SIG-M5 (cell line): ENCODE results near the gene BTBD3.

Source experiments
- DNase-seq: peaks from one replicate; lab custom pipeline; 2025; lab: John Stamatoyannopoulos, UW

BTBD3 gene

DNA sequence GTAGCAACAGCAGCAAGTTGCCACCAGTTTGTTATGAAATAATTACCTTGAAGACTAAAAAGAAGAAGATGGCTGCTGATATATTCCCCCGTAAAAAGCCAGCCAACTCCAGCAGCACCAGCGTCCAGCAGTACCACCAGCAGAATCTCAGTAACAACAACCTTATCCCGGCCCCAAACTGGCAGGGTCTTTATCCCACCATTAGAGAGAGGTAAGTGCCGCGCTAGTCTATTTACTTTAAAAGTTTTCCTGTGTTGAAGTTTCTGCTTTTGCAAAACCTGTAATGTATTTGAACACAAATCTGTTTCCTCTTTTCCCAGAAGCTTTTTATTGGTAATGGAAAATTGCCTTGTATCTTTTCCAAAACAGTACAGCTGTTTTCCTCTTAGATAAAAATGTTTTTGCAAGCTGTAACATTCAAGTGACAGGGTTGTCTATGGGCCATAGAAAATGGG, 725 bp downstream of the BTBD3 start:
- no peak for DNase-seq

DNA sequence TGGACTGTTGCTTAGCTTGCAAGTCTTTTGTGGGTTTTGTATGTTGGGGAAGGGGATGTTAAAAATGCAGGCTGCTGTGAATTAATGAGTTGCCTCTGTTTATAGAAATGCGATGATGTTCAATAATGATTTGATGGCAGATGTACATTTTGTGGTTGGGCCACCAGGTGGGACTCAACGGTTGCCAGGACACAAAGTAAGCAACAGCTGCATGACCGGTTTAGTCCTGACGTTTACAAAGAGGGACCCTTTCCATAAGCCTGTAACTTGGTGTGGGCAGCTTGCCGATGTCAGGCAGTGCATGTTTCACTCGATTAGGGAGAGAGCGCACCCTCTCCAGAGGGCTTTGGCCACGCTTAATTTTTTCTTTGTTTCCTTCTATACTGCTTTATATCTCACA, 1.3 kb downstream of the BTBD3 start:
- DNase-seq: no peak

DNA sequence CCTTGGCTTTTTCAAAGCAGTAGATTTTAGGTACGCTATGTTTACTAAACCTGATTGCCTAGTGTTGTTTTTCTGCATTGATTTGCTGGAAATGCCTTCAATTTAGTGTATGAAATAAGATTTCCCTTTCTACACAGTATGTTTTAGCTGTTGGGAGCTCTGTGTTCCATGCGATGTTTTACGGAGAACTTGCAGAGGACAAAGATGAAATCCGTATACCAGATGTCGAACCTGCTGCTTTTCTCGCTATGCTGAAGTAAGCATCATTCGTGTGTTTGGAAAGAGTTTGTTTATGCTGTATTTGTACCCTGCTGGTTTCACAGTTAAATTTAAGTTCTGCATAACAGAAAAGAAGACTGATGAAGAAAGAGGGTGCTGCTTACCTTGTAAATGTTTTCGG, 1.9 kb downstream of the BTBD3 start:
- no peak for DNase-seq

DNA sequence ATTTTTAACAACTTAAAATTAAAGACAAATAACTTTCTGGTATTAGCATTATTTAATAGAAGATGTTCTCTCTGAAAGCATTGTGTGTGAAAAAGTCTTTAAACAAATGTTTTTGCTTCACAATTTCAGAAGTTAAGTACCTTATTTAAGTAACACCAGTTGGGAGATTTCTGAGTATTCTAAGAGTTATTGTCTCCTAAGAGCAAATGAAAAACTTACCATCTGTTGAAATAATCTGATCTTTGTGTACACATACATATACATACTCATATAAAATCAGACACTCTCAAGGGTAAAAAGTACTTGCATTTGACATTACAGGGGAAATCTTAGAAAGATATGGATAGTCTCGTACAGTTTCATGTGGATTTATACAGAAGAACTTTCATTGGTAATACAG, 2.4 kb downstream of the BTBD3 start:
- DNase-seq: no peak

DNA sequence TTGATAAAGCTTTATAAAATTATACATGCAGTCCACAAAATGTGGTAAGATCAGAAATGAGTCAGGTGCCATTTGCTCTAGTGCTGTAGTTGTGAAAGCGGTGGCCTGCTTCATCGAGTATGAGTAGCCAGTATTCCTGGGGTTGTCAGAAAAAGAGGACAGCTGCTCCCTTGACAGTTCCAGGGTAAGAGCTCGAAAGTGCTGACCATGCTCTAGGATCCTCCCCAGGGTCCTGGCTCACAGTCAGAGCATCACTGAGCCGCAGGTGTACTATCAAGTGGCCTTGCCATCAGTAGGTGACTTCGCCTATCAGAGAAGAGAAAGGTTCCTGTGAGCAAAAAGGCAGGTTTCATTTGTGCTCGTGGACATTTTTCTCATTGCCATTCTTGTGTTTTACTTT, 3.6 kb downstream of the BTBD3 start:
- DNase-seq: no peak

DNA sequence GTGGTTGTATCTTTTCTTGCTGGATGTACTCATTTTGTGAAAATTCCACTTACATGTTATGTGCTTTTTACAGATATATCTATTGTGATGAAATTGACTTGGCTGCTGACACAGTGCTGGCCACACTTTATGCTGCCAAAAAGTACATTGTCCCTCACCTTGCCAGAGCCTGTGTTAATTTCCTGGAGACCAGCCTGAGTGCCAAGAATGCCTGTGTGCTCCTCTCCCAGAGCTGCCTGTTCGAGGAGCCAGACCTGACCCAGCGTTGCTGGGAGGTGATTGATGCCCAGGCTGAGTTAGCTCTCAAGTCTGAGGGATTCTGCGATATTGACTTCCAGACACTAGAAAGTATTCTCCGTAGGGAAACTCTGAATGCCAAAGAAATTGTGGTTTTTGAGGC, 4.9 kb downstream of the BTBD3 start:
- DNase-seq: no peak

DNA sequence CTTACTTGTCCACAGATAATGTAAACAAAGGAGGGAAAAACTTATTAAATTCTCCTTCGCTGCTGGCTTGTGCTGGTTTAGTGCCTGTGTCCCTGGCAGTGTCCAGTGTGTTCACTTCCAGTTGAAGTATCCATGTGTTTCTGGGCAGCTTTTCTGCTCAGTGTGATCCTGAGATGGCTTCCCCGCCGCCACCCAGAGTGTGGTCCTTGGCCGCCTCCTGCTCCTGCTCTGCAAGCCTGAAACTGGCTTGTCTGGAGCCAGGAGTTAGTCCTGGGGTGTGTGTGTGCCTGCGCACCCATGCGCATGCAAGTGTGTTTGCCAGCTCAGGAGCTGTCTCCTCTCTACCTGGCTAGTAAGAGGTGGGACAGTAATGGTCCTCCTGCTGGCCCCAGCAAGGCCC, 7.2 kb downstream of the BTBD3 start:
- DNase-seq: no peak

DNA sequence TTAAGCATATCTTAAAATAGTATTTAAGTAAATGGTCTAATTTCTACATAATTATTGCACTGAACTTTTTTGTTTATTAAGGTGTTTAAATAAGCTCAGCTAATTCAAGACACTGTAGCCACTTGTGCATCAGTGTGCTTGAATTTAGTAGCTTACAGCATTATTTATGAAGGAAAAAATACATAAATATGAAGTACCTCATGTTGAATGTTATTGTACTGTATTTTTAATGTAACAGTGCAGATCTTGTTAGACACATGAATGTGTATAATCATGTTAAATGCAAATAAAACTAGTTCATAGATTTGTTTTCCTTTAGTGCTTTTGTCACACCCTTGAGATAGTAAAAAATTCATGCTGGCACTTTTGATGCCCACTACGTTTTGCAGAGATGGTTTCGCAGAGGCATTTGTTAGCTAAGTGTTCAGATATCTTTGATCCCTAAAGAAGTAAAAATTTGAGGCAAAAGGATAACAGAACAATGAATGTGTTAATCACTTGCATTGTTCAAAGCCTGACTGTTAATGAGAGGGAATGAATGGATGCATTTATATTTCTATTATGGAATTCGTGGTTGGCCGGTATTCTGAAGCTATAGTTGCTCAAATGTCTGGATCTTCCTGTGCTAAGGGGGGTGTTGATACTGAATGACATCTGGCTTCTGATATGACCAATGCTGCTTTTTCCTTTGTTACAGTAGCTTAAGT, 8.8 kb downstream of the BTBD3 start:
- DNase-seq: no peak

DNA sequence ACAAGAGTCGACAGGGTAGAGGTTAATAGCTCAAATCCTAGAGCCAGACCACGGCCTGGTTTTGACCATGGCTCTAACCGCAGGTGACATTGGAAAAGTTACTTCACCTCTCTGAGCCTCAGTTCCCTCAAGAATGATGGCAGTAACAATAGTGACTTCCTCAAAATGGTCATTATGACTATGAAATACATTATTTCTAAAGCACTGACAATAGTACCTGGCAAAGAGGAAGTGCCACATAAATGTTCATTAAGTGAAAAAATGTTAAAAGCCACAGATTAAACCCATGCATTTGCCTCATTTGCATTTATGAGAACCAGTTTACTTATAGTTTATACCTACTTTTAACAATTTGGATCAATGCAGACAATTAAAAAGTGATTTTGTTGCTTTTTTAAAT, 12.3 kb downstream of the BTBD3 start:
- DNase-seq: no peak

DNA sequence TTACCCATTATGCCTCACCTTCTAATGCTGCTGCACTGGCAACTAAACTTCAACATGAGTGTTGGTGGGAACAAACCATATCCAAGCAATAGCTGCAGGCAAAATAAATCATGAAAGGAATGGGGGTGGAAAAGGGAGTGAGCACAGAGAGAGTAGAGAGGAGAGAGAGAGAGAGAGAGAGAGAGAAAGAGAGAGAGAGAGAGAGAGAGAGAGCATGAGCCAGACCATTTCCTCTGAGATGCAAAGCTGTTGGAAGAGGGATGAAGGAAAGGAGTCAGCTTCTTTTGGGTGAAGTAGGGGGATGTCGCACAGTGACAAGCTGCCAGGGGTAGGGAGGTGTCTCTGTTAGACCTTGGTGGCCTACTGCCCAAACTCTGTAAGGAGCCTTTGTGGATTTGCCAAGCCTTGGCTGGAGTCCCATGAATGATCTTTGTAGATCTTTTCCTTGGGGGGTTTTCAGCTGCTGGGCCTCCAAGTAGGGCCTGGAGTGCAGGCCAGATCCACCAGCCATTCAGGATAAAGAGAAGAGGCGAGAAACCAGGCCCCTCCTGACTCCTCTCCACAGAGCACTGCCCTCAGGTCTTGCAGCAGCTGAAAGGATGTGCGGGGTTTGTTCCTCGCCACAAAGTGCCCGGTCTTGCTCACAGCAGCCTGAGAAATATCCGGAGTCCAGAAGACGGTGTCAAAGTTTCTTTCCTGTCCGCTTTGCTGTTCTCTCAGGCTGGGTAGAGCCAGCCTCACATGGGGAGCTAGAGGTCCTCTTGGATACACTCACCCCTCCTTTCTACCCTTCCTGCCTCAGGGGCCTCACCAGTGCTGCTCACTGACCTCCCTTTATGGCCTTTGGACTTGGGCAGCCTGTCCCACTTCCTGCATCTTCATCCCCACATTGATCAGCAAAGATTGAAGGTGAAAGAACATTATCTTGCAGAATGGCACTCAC, 17.8 kb downstream of the BTBD3 start:
- no peak for DNase-seq

DNA sequence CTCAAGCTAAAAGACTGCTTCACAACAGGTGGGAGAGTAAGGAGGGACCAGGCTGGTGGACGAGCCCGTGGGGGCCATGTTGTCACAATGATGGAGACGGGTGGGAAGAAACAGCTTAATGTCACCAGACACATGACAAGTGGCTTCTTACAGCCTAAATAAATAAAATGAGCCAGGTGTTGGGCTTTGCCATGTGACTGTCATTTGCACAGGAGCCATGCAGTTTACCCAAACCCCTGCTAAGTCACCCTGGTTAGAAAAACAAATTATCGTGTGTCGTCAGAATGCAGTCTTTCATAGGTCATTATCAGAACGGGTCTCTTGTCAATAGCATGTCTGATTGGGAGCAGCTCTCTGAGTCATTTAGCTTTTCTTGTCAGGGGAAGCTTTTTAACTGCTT, 18.5 kb downstream of the BTBD3 start:
- no peak for DNase-seq

DNA sequence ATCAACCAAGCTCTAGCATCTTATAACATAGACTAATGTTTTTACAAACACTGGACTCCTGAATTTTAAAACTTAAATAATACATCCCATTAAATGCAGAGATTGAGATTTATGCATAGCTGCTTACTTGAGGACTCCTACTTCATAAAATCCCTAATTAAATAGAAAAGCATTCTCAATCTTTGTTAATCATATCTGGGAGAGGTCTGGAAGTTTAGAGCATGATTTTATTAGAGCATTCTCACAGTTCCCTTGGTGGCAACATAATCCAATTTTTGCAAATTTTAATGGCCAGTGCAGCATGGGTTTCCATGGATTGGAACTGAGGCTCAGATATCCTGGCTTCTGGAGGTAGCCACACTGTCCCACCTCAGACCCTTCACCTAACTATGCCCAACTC, 19.5 kb downstream of the BTBD3 start:
- DNase-seq: no peak

DNA sequence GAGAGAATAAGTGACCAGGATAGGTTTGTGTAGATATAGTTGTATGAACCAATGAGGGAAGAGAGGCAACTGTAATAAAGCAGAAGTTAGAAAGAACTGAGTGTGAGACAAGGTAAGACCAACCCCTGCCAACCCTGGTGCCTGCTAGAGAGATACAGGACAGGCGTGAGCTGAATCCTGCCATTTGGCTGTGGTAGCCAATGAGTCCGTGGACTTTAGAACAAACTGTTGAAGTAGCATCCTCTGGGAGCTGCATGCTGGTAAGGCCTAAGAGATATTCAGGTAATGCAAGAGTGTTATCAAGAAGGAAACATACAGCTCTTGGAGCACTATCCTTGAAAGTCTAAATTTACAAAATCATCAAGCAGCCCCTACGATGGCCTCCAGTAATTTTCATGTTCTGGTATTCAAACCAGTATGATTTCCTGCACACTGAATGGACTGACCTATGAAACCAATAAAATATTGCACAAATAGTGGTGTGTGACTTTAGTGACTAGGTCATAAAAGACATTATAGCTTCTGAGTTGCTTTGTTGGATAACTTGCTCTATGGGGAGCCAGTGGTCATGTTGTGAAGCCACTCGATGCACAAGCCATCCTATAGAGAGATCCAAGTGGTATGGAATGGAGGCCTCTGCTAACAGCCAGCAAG, 24.0 kb downstream of the BTBD3 start:
- DNase-seq: no peak

DNA sequence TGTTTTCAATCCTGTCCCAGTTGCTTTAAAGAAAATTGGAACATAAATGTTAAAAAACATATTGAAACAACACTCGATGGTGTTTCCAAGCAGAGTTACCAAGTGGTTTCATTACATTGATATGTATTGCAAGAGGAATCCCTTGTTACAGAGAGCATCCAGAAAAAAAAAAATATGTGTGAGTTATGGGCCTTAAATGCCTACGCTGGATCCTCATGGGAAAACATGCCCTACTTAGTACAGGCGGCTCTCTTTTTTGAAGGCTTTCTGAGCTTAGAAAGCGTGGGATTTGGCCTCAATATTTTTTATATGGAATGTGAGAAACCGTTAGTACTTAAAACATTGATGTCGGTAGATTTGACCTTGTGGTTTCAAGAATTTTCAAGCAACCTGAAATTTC, 26.1 kb downstream of the BTBD3 start:
- no peak for DNase-seq

DNA sequence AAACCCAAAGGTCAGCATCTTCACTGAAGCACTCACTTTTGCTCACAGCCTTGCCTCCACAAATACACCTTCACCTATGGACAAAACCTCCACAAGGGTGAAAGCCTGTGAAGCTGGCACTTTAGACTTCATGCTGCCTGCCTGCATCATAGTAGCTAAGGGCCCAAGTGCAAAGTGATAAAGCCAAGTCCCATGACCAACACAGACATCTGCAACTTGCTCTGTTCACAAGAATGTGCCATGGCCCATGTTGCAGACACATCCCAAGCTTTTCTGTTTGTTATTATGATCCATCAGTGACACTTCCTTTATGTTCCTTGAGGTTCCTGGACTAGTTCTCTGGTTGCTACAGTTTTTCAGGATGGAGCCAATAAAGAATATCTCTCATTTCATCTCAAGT, 31.1 kb downstream of the BTBD3 start:
- no peak for DNase-seq

DNA sequence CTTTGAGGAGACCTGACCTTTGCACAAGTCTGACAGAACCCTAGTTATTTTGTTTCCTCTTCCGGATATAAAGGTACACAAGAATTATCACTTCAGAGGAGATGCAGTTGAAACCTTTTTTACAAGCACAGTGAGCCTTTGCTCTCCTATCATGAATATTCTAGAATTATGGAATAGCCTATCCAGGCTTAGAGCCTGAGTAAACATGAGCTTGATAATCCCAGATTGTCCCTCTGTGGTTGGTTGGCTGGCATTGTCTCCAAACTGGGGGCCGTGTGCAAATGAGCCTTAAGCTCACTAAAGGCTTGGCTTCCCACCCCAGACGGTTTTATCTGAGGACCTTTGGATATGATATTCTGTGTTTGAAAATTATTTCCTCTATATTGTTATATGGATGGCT, 32.0 kb downstream of the BTBD3 start:
- no peak for DNase-seq

DNA sequence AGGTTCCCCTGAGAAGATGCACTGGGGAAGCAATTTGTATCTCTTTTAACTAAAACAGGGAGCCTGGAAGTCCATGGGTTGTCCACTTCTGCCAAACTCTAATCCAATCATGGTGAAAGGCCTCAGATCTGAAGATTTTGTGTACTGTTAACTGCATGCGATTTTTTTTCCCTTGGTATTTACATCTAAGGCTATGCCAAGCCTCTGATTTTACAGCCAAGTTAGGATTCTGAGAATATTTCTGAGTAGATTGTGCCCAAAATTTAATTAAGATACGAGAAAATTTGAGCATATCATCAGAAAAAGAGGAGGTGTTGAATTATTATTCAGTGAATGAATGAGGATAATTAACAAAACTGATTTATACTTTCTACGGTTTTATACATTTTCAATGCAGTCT, 34.0 kb downstream of the BTBD3 start:
- no peak for DNase-seq

DNA sequence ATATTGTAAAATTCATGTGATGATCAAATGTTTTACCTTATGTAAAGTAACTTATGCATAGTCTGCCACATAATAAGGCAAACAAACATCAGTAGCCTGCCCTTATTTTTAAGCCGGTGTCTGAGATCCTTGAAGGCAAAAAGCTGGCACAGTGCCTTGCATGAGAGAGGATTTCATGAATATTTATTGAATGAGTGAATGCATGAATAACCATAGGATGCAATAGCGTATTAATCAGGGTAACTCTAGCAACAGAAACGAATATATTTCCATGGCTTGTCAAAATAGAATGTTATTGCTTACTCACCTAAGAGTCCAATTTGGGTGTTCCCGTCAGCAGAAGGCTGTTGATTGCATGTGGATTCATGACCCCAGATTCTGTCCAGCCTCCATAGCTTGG, 34.9 kb downstream of the BTBD3 start:
- DNase-seq: no peak

DNA sequence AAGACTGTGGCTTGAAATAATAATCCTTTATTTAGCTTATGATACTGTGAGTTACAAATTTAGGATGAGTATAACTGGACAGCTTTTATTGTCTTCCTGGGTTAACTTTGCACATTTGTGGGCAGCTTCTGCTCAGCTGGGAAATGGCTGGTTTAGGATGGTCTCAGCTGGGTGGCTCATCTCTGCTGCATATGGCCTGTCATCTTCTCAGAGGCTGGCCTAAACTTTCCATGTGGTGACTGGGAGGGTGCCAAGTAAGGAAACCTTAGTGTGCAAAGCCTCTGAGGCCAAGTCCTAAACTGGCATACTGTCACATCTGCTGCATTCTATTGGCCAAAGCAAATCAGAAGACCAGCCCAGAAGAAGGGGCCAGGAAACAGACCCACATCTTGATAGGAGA, 40.2 kb downstream of the BTBD3 start:
- no peak for DNase-seq

DNA sequence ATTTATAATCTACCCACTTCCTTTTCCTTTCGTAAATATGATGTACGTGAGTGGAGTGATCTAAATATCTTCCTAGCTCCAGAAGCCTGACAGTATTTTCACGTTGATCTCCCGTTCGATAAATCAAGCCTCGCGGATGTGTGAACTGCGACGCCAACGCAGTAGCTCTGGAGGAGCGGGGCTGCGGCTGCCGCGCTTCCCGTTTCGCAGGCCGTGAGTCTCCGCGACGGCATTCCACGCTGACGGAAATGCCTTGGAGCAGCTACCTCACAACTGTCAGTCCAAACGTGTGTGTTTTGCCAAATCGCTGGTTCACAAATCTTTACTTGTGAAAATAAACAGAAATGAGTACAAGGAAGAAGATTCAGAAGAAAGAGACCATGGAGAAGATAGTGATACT, 41.2 kb downstream of the BTBD3 start:
- DNase-seq: no peak

DNA sequence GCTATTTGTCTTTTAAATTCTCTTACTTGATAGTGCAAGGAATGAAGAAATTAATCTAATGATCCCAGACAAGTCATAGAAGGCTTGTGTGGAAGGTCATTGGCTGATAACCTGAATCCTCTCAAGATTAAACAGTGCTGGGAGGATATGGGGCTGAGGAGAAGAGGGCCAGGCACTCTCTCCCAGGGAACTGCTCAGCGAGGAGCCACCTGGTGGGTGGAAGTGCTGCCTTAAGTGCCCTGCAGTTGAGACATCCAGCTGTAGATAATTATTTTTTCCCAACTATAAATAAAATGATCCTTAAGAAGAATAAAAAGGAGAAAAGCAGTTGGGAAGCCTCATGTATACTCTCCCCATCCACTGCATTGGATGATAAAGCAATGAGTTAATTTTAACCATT, 47.9 kb downstream of the BTBD3 start:
- no peak for DNase-seq

DNA sequence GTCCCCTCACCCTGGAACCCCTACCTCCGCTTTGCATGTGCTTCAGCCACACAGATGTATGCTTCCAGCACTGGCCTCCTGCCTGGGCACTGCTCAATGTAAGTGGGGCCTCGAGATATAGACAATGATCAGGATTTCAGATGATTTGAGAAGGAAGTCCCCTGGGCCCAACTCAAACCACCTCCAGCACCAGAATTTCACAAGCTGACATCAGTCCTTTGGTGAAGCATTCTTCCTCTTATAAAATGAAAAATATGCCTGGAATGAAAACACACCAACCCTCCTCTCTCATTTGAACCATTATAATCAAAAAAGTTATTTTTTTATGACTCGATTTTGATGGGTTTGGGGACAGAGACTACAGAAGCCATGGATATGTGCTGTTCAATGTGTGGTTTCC, 48.5 kb downstream of the BTBD3 start:
- no peak for DNase-seq

DNA sequence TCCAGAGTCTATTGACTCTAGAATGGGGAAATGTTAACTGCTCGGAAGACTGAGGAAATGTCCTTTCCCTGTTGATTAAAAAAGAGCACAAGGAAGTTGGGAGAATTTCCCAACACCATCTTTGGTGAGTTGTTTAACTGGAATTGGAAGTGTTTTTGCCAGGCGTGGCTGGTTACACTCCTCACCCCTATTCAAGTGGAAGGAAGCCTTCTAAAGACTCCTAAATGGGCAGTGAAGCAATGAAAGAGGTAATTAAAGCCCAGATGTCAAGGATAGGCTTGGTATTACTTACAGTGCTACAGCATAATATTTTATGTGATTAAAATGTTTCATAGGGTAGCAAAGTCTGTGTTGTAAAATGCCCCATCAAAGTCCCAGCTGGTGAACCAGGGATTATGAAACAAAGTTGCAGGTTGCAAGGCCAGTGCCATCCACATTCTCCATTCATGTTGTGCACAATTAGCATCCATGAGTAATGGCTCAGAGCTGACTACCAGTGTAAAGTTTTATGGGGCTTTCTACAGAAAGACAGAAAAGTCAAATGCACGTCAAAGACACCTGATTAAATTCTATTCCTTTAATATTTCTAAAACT, 52.6 kb downstream of the BTBD3 start:
- DNase-seq: no peak
